Mesenchymal stem cell (in vitro differentiated cells and primary cell): ENCODE data around the gene OXSR1.

ENCODE experiments used
- DNase-seq: peaks from one replicate; pipeline ENCODE4 v3.0.0-alpha.2; 2013
- H2AFZ ChIP-seq: one replicate; pipeline ENCODE4 v1.6.1; 2013; ENCODE audit warnings: low read depth, mild to moderate bottlenecking, control low read depth, inconsistent platforms, low read length, moderate library complexity
- H2AK5ac ChIP-seq: 2 replicates; pipeline ENCODE4 v1.6.1; 2013; ENCODE audit warnings: low read length, moderate library complexity, mild to moderate bottlenecking, inconsistent platforms; ENCODE audit not compliant: severe bottlenecking
- H2BK120ac ChIP-seq: one replicate; pipeline ENCODE4 v1.6.1; 2013; ENCODE audit warnings: low read depth, mild to moderate bottlenecking, inconsistent platforms, low read length, moderate library complexity
- H2BK12ac ChIP-seq, 2 experiments: one replicate each; pipeline ENCODE4 v1.6.1; 2013; ENCODE audit warnings: inconsistent platforms in 2 of 2, low read length in 2 of 2, mild to moderate bottlenecking in 2 of 2, moderate library complexity in 2 of 2, control low read depth in 1 of 2
- H2BK15ac ChIP-seq: one replicate; pipeline ENCODE4 v1.6.1; 2013; ENCODE audit warnings: mild to moderate bottlenecking, low read depth, inconsistent platforms; ENCODE audit not compliant: poor library complexity, severe bottlenecking
- H2BK5ac ChIP-seq: 2 replicates; pipeline ENCODE4 v1.6.1; 2013; ENCODE audit warnings: low read depth, mild to moderate bottlenecking, low read length, control low read depth, inconsistent platforms; ENCODE audit not compliant: poor library complexity, severe bottlenecking
- H3K14ac ChIP-seq, 2 experiments: one replicate each; pipeline ENCODE4 v1.6.1; 2013; ENCODE audit warnings: inconsistent platforms in 2 of 2, low read length in 2 of 2, control low read depth in 1 of 2, mild to moderate bottlenecking in 1 of 2, moderate library complexity in 1 of 2
- H3K18ac ChIP-seq, 2 experiments: one replicate each; pipeline ENCODE4 v1.6.1; 2013; ENCODE audit warnings: inconsistent platforms in 2 of 2, low read length in 2 of 2, control low read depth in 1 of 2, low read depth in 1 of 2, mild to moderate bottlenecking in 1 of 2
- H3K23ac ChIP-seq, 2 experiments: one replicate each; pipeline ENCODE4 v1.6.1; 2013; ENCODE audit warnings: inconsistent platforms in 2 of 2, low read length in 2 of 2, mild to moderate bottlenecking in 2 of 2, moderate library complexity in 2 of 2, control low read depth in 1 of 2
- H3K27ac ChIP-seq: 2 replicates; pipeline ENCODE4 v1.5.1; 2013; ENCODE audit warnings: mild to moderate bottlenecking, moderate library complexity, low read length, control low read depth, inconsistent platforms; ENCODE audit not compliant: poor library complexity, severe bottlenecking
- H3K27me3 ChIP-seq, 2 experiments: 2 replicates each; pipeline versions ENCODE4 v1.6.1 to v1.7.0; 2013; ENCODE audit warnings: low read length in 2 of 2, mild to moderate bottlenecking in 2 of 2, moderate library complexity in 2 of 2, control low read depth in 1 of 2, inconsistent platforms in 1 of 2; ENCODE audit not compliant: control insufficient read depth in 1 of 2, insufficient read depth in 1 of 2
- H3K36me3 ChIP-seq, 2 experiments: 2 replicates each; pipeline versions ENCODE4 v1.6.1 to v1.7.0; 2013; ENCODE audit warnings: low read length in 2 of 2, control low read depth in 1 of 2, inconsistent platforms in 1 of 2, low read depth in 1 of 2, mild to moderate bottlenecking in 1 of 2; ENCODE audit not compliant: insufficient read depth in 2 of 2, control insufficient read depth in 1 of 2
- H3K4ac ChIP-seq, 2 experiments: one replicate each; pipeline ENCODE4 v1.6.1; 2013; ENCODE audit warnings: inconsistent platforms in 2 of 2, low read length in 2 of 2, mild to moderate bottlenecking in 2 of 2, moderate library complexity in 2 of 2, control low read depth in 1 of 2, low read depth in 1 of 2
- H3K4me1 ChIP-seq: 2 replicates; pipeline ENCODE4 v1.6.1; 2013; ENCODE audit warnings: low read depth, low read length, control low read depth; ENCODE audit not compliant: control insufficient read depth, insufficient read depth
- H3K4me2 ChIP-seq: 2 replicates; pipeline ENCODE4 v1.6.1; 2013; ENCODE audit warnings: low read length, mild to moderate bottlenecking, inconsistent platforms; ENCODE audit not compliant: poor library complexity, severe bottlenecking
- H3K4me3 ChIP-seq, 2 experiments: 2 replicates each; pipeline versions ENCODE4 v1.5.1 to v1.7.0; 2013; ENCODE audit warnings: low read length in 2 of 2, mild to moderate bottlenecking in 2 of 2, control low read depth in 1 of 2, low read depth in 1 of 2; ENCODE audit not compliant: insufficient read depth in 1 of 2
- H3K79me1 ChIP-seq: replicated peaks from 2 replicates; pipeline ENCODE4 v1.6.1; 2013; ENCODE audit warnings: mild to moderate bottlenecking, control low read depth, low read length, inconsistent platforms; ENCODE audit not compliant: poor library complexity, severe bottlenecking
- H3K9ac ChIP-seq: 2 replicates; pipeline ENCODE4 v1.7.0; 2013; ENCODE audit warnings: mild to moderate bottlenecking, low read length, moderate library complexity
- H3K9me3 ChIP-seq: 2 replicates; pipeline ENCODE4 v1.7.0; 2013; ENCODE audit warnings: mild to moderate bottlenecking, low read length; ENCODE audit not compliant: control insufficient read depth
- H4K8ac ChIP-seq: one replicate; pipeline ENCODE4 v1.6.1; 2013; ENCODE audit warnings: inconsistent platforms, mild to moderate bottlenecking, low read length, moderate library complexity
- H4K91ac ChIP-seq: one replicate; pipeline ENCODE4 v1.6.1; 2013; ENCODE audit warnings: mild to moderate bottlenecking, low read length, inconsistent platforms
- WGBS: methylation state at CpG from one replicate; pipeline ENCODE4 v1.1.7; 2013; ENCODE audit warnings: mixed read lengths; 5-methylcytosine and 5-hydroxymethylcytosine counted together

OXSR1 gene

GRCh38 chr3:38257583-38257982 lies 92.2 kb downstream of the OXSR1 start:
- Histone ChIP-seq H2AFZ (no peak overlapping the region), H3K4me3 (no peak overlapping the region), H3K4ac (no peak overlapping the region), H4K91ac (no peak overlapping the region), H3K27me3 (no peaks in the 10 kb centered on the region), H3K18ac (no peak overlapping the region), H2BK120ac (no peak overlapping the region), H3K9ac (no peak overlapping the region), H2BK12ac (no peak overlapping the region), H3K27ac (no peak overlapping the region), H3K9me3 (no peaks in the 10 kb centered on the region), H3K79me1 (peaks cover 21% of the 10 kb centered on the region), H3K4me2 (no peak overlapping the region), H2BK15ac (no peak overlapping the region), H4K8ac (no peak overlapping the region), H3K36me3 (peaks cover 15 to 37% of the 10 kb centered on the region in 2 experiments), H2BK5ac (no peak overlapping the region), H3K14ac (no peak overlapping the region), H2AK5ac (no peak overlapping the region), H3K23ac (no peak overlapping the region), H3K4me1 (no peaks in the 10 kb centered on the region)
- WGBS: 58% methylated on average over 1 of the region's 1 CpG
- peak; percentile 7 for DNase-seq

GRCh38 chr3:38260474-38260873 lies 95.1 kb downstream of the OXSR1 start:
- H3K4me2 ChIP-seq: no peak overlapping the region

GRCh38 chr3:38264353-38264771 lies 99.0 kb downstream of the OXSR1 start:
- peaks cover 12 to 18% of the 10 kb centered on the region in 2 experiments for H3K36me3 ChIP-seq
- H3K4me2 ChIP-seq: no peak overlapping the region
- no peak overlapping the region for H2BK12ac ChIP-seq
- H2BK5ac ChIP-seq: no peak overlapping the region
- H3K27me3 ChIP-seq: no peaks in the 10 kb centered on the region
- H4K8ac ChIP-seq: no peak overlapping the region
- no peak overlapping the region for H3K4ac ChIP-seq
- H2BK15ac ChIP-seq: no peak overlapping the region
- no peak overlapping the region for H2BK120ac ChIP-seq
- no peak overlapping the region for H3K4me3 ChIP-seq
- no peak overlapping the region for H3K9ac ChIP-seq
- no peak overlapping the region for H2AK5ac ChIP-seq
- peaks cover 12% of the 10 kb centered on the region for H3K4me1 ChIP-seq
- no peak overlapping the region for H3K27ac ChIP-seq
- DNase-seq: no peak
- H3K79me1 ChIP-seq: no peaks in the 10 kb centered on the region
- H3K18ac ChIP-seq: no peak overlapping the region
- H3K9me3 ChIP-seq: no peaks in the 10 kb centered on the region
- no peak overlapping the region for H3K14ac ChIP-seq
- H2AFZ ChIP-seq: no peak overlapping the region
- H3K23ac ChIP-seq: no peak overlapping the region
- 0% methylated on average over 1 of the region's 1 CpG for WGBS
- no peak overlapping the region for H4K91ac ChIP-seq

More at GRCh38 chr3:38260474-38260873, 95.1 kb downstream of the OXSR1 start:
- Histone ChIP-seq H3K27ac (no peak overlapping the region), H3K36me3 (peaks cover 3 to 12% of the 10 kb centered on the region in 2 experiments), H4K91ac (no peak overlapping the region), H2BK120ac (no peak overlapping the region), H3K4me3 (no peak overlapping the region), H4K8ac (no peak overlapping the region), H3K18ac (no peak overlapping the region), H2BK15ac (no peak overlapping the region), H3K14ac (no peak overlapping the region), H3K4ac (no peak overlapping the region), H3K4me1 (peaks cover 6% of the 10 kb centered on the region), H3K9ac (no peak overlapping the region), H2BK12ac (no peak overlapping the region), H3K9me3 (no peaks in the 10 kb centered on the region), H3K23ac (no peak overlapping the region), H3K27me3 (no peaks in the 10 kb centered on the region), H2BK5ac (no peak overlapping the region), H2AFZ (no peak overlapping the region), H3K79me1 (peaks cover 6% of the 10 kb centered on the region), H2AK5ac (no peak overlapping the region)
- WGBS: no CpG with 5 or more reads among the region's 2 CpGs
- no peak for DNase-seq

- H2AFZ ChIP-seq: no peak overlapping the region
- H3K4me1 ChIP-seq: peaks cover 12% of the 10 kb centered on the region
- no peak overlapping the region for H2BK120ac ChIP-seq
- H3K27me3 ChIP-seq: no peaks in the 10 kb centered on the region
- H3K9ac ChIP-seq: no peak overlapping the region
- no peak overlapping the region for H3K18ac ChIP-seq
- H3K27ac ChIP-seq: no peak overlapping the region
- H3K4ac ChIP-seq: no peak overlapping the region
- peaks cover 12 to 18% of the 10 kb centered on the region in 2 experiments for H3K36me3 ChIP-seq
- no peak overlapping the region for H3K4me3 ChIP-seq
- no peak overlapping the region for H2BK15ac ChIP-seq
- H3K23ac ChIP-seq: no peak overlapping the region
- 38% methylated on average over 1 of the region's 1 CpG for WGBS
- no peak overlapping the region for H2AK5ac ChIP-seq
- no peaks in the 10 kb centered on the region for H3K9me3 ChIP-seq
- no peak overlapping the region for H2BK5ac ChIP-seq
- DNase-seq: no peak
- no peak overlapping the region for H2BK12ac ChIP-seq
- no peak overlapping the region for H3K4me2 ChIP-seq
- H4K91ac ChIP-seq: no peak overlapping the region
- no peak overlapping the region for H3K14ac ChIP-seq
- H4K8ac ChIP-seq: no peak overlapping the region
- H3K79me1 ChIP-seq: no peaks in the 10 kb centered on the region
These were observed 99.4 kb downstream of the OXSR1 start for GRCh38 chr3:38264779-38265178.
